K562 (cell line): ENCODE data around the gene NISCH. TPM values are rescaled to one million over a fixed set of nuclear protein-coding genes. Genes with fewer than 3 reads are reported as not detected.

Source experiments
- ATAC-seq: fragments of 200-7000 bp; cut with Tn5 transposase; 3 replicates; pipeline ENCODE4 v1.9.1; 2020; ENCODE audit warnings: moderate library complexity
- BruUV-seq: library from RNA; stranded (reverse); fragments of 400-500 nt; replicated peaks from 2 replicates; lab custom pipeline; 2021; lab: Mats Ljungman, UMichigan
- CTCF ChIA-PET: fragments of 300-600 bp; formaldehyde crosslinking; extraction: SDS; loops from one replicate; lab custom pipeline; 2021; ENCODE audit warnings: low intra/inter-chr PET ratio; lab: Yijun Ruan, JAX
- POLR2A ChIA-PET: fragments of 300-600, 350-650 bp; sonication (Branson Sonifier 250); formaldehyde crosslinking; extraction: SDS; loops from one replicate; lab custom pipeline; 2021; ENCODE audit warnings: antibody characterized with exemption, inconsistent platforms; lab: Yijun Ruan, JAX
- DNase-seq, 4 experiments: peaks; one replicate each; pipeline versions ENCODE4 v3.0.0 to v3.0.0-alpha.2; 2011 to 2018; ENCODE audit warnings: low spot score in 3 of 4, mixed read lengths in 3 of 4; ENCODE audit errors: extremely low read depth in 1 of 4
- FAIRE-seq: peaks from 2 replicates; lab custom pipeline; 2011; peaks lifted over from hg19 to GRCh38; lab: Jason Lieb, UNC
- H2AFZ ChIP-seq: 2 replicates; pipeline ENCODE4 v1.6.0; 2011; ENCODE audit warnings: low read depth, low read length, control low read depth, inconsistent platforms
- H3K27ac ChIP-seq: fragments of 200-600 bp; 3 replicates; pipeline ENCODE4 v1.8.0; 2011; ENCODE audit warnings: low read depth, mild to moderate bottlenecking, control low read depth, inconsistent platforms, low read length, moderate library complexity, mixed read lengths; ENCODE audit errors: extremely low read depth
- H3K27me3 ChIP-seq, 2 experiments: fragments of 300-600 bp in 1 of 2; 2 replicates in 1 of 2; 3 replicates in 1 of 2; pipeline versions ENCODE4 v1.6.0 to v1.8.0; 2011; ENCODE audit warnings: inconsistent platforms in 2 of 2, low read length in 2 of 2, mild to moderate bottlenecking in 1 of 2, mixed read lengths in 1 of 2, moderate library complexity in 1 of 2; ENCODE audit not compliant: control insufficient read depth in 2 of 2, insufficient read depth in 2 of 2
- H3K36me3 ChIP-seq: fragments of 300-600 bp; 3 replicates; pipeline ENCODE4 v1.8.0; 2011; ENCODE audit warnings: mild to moderate bottlenecking, low read length, inconsistent platforms; ENCODE audit not compliant: control insufficient read depth, insufficient read depth
- H3K4me1 ChIP-seq, 2 experiments: fragments of 200-600 bp in 1 of 2; replicated peaks in 1 of 2; 2 replicates in 1 of 2; 3 replicates in 1 of 2; pipeline versions ENCODE4 v1.5.1 to v1.8.0; 2011; ENCODE audit warnings: inconsistent platforms in 2 of 2, low read length in 2 of 2, mild to moderate bottlenecking in 1 of 2, mixed read lengths in 1 of 2, moderate library complexity in 1 of 2; ENCODE audit not compliant: control insufficient read depth in 2 of 2, insufficient read depth in 2 of 2
- H3K4me2 ChIP-seq: 2 replicates; pipeline ENCODE4 v1.6.1; 2011; ENCODE audit warnings: low read length, control low read depth, inconsistent platforms, mixed read lengths; ENCODE audit not compliant: insufficient read depth
- H3K4me3 ChIP-seq: fragments of 200-600 bp; sonication (generic), shearing (Covaris generic); 2 replicates; pipeline ENCODE4 v1.5.1; 2016; ENCODE audit warnings: control low read depth, inconsistent platforms
- H3K79me2 ChIP-seq: fragments of 200-600 bp; 3 replicates; pipeline ENCODE4 v1.8.0; 2011; ENCODE audit warnings: low read length, inconsistent platforms; ENCODE audit not compliant: control insufficient read depth, insufficient read depth
- H3K9ac ChIP-seq, 2 experiments: 2 replicates each; pipeline versions ENCODE4 v1.6.0 to v1.6.1; 2011; ENCODE audit warnings: low read depth in 2 of 2, low read length in 2 of 2, control low read depth in 1 of 2, inconsistent platforms in 1 of 2, mild to moderate bottlenecking in 1 of 2, mixed read lengths in 1 of 2; ENCODE audit not compliant: insufficient read depth in 1 of 2
- H3K9me1 ChIP-seq: one replicate; pipeline ENCODE4 v1.6.0; 2011; ENCODE audit warnings: inconsistent platforms, mild to moderate bottlenecking, low read length, moderate library complexity; ENCODE audit not compliant: control insufficient read depth, insufficient read depth
- H3K9me3 ChIP-seq: replicated peaks from 2 replicates; pipeline ENCODE4 v1.5.1; 2011; ENCODE audit warnings: low read depth, low read length, inconsistent platforms; ENCODE audit not compliant: control insufficient read depth, insufficient read depth
- H4K20me1 ChIP-seq: replicated peaks from 2 replicates; pipeline ENCODE4 v1.6.1; 2011; ENCODE audit warnings: low read length, inconsistent platforms, mixed read lengths; ENCODE audit not compliant: control insufficient read depth, insufficient read depth
- KLF16 ChIP-seq: IDR thresholded peaks from 2 replicates; pipeline ENCODE4 v1.6.1; 2016; ENCODE audit warnings: antibody characterized with exemption
- MAZ ChIP-seq, 2 experiments: fragments of 450-650 bp in 1 of 2; sonication (generic) in 1 of 2; formaldehyde crosslinking; IDR thresholded peaks in 1 of 2; conservative IDR thresholded peaks in 1 of 2; 2 replicates each; pipeline versions ENCODE4 v1.4.0 to v1.5.0; 2020; ENCODE audit warnings: mild to moderate bottlenecking in 1 of 2, missing genetic modification reagents in 1 of 2
- MCM7 ChIP-seq, 2 experiments: fragments of 450-650 bp; IDR thresholded peaks; 2 replicates each; pipeline ENCODE4 v1.6.1; 2016 to 2018
- TAL1 ChIP-seq: fragments of 450-650 bp; IDR thresholded peaks from 2 replicates; pipeline ENCODE4 v1.6.1; 2016; ENCODE audit warnings: mild to moderate bottlenecking
- ZBTB12 ChIP-seq: fragments of 250-450 bp; sonication (Bioruptor Pico); IDR thresholded peaks from 2 replicates; pipeline ENCODE4 v1.4.0; 2020
- ZNF263 ChIP-seq: sonication (generic); formaldehyde crosslinking; IDR thresholded peaks from 2 replicates; pipeline ENCODE4 v1.8.0; 2022; ENCODE audit warnings: mild to moderate bottlenecking, missing genetic modification reagents, borderline replicate concordance
- WGBS: fragments of 100-300 bp; shearing (Covaris generic); methylation state at CpG from one replicate; pipeline ENCODE4 v1.1.6; 2016; ENCODE audit warnings: low coverage, mixed read lengths; ENCODE audit not compliant: insufficient coverage; ENCODE audit errors: missing lambda C conversion rate; 5-methylcytosine and 5-hydroxymethylcytosine counted together
- in situ Hi-C: fragments of 300-500 bp; cut with MboI; formaldehyde crosslinking; loops from 4 replicates; pipeline ENCODE4 v1.15.0; 2018; ENCODE audit warnings: inconsistent platforms, mixed read lengths
- intact Hi-C: fragments of 100-400 bp; cut with micrococcal nuclease; formaldehyde crosslinking; loops from 2 replicates; pipeline ENCODE4 v1.14.2; 2022
- polyA plus RNA-seq, 8 experiments: library from polyadenylated mRNA; depleted of rRNA in 4 of 8; stranded (reverse) in 5 of 8; unstranded in 3 of 8; fragments of >200 nt; fragmentation: Nextera tagmentation in 2 of 8; fragmentation: Illumina TruSeq in 1 of 8; extraction: Ambion mirVana in 2 of 8; extraction: Trizol in 1 of 8; gene quantifications; 2 replicates each; pipeline versions ENCODE4 v1.2.1 to v1.2.3, GENCODE V29; 2011 to 2014; ENCODE audit warnings: inconsistent platforms in 1 of 8, missing spikeins in 1 of 8
- total RNA-seq, 7 experiments: library from RNA; depleted of rRNA in 6 of 7; stranded (reverse); fragments of >200 nt in 6 of 7; fragmentation: Illumina TruSeq in 2 of 7; extraction: Trizol in 2 of 7; gene quantifications; 2 replicates each; pipeline versions ENCODE4 v1.2.1 to v1.2.3, GENCODE V29; 2011 to 2021; ENCODE audit warnings: low replicate concordance in 1 of 7

Gene NISCH
- total and polyA plus RNA-seq, 9 of the 15 experiments (the other 6 are each of a cell fraction or from before 2014, with no cell fraction given): 0.44 to 43.5 (median 23.4) TPM

DNA sequence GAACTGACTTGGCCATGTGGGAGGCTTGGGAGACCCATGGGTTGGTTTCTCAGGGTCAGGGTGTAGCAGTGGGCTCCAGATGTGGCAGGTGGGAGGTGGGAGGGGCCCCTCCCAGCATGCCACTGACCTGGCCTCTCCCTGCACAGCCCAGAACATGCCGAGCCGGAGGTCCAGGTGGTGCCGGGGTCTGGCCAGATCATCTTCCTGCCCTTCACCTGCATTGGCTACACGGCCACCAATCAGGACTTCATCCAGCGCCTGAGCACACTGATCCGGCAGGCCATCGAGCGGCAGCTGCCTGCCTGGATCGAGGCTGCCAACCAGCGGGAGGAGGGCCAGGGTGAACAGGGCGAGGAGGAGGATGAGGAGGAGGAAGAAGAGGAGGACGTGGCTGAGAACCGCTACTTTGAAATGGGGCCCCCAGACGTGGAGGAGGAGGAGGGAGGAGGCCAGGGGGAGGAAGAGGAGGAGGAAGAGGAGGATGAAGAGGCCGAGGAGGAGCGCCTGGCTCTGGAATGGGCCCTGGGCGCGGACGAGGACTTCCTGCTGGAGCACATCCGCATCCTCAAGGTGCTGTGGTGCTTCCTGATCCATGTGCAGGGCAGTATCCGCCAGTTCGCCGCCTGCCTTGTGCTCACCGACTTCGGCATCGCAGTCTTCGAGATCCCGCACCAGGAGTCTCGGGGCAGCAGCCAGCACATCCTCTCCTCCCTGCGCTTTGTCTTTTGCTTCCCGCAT is 31.8 kb downstream of the NISCH start:
- H3K9me1 ChIP-seq: no peaks in the 10 kb centered on the region
- ChIA-PET POLR2A (no interaction called here), CTCF (no interaction called here)
- H3K4me2 ChIP-seq: no peak overlapping the region
- no peak overlapping the region for H3K27ac ChIP-seq
- in situ Hi-C loops (no loop called here), intact Hi-C loops (no loop called here)
- no peaks in the 10 kb centered on the region for H3K9me3 ChIP-seq
- peaks cover 0 to 11% of the 10 kb centered on the region in 2 experiments; a peak in 2 of 5 replicates for H3K4me1 ChIP-seq
- no peak overlapping the region; a peak in 1 of 4 replicates for H3K9ac ChIP-seq
- no TSS peak for BruUV-seq
- no peaks in the 10 kb centered on the region; the same call in 1 of the 2 replicates for H4K20me1 ChIP-seq
- TF ChIP-seq TAL1 (no peak), MAZ (CRISPR knock-in tag; conservative IDR thresholded peaks at IDR 0.05 in 1 of 2, IDR thresholded peaks at IDR 0.05 in 1 of 2) (no peak), KLF16 (no peak), ZBTB12 (no peak), ZNF263 (CRISPR knock-in tag) (peak; percentile 44; the same call in 1 of the 2 replicates), MCM7 (IDR thresholded peaks at IDR 0.05) (no peak)
- H3K27me3 ChIP-seq: no peaks in the 10 kb centered on the region
- peaks cover 60% of the 10 kb centered on the region; the same call in 1 of the 3 replicates for H3K36me3 ChIP-seq
- no peak overlapping the region for H2AFZ ChIP-seq
- FAIRE-seq (no peak), DNase-seq (no peak), ATAC-seq (no peak)
- H3K4me3 ChIP-seq: no peak overlapping the region
- WGBS: 96% methylated on average over 18 of the region's 31 CpGs
- no peaks in the 10 kb centered on the region for H3K79me2 ChIP-seq
